Activated naive CD8-positive, alpha-beta T cell treated with anti-CD3 and anti-CD28 coated beads, Interleukin-2, amount 10 ng/mL, durations not matched to agents 7 days and 5 days (primary cell): ENCODE results near the gene MYRIP. TPM values are rescaled to one million over a fixed set of nuclear protein-coding genes. Genes with fewer than 3 reads are reported as not detected.
"Not testable (repeated sequence)": the region's sequence is repeated elsewhere in the genome, so short reads cannot be mapped to it uniquely, and the experiment has no call there.

Source experiments
- ATAC-seq: fragments of 150-1000 bp; cut with Tn5 transposase; one replicate; pipeline ENCODE4 v1.10.0; 2021; ENCODE audit warnings: low read depth, moderate library complexity
- POLR2A ChIA-PET: fragments of 350-600 bp; sonication (Branson Sonifier 250); formaldehyde crosslinking; loops from one replicate; lab custom pipeline; 2021; ENCODE audit warnings: antibody characterized with exemption; lab: Charles Lee
- DNase-seq: peaks from one replicate; pipeline ENCODE4 v3.0.0; 2021
- H3K27ac Mint-ChIP-seq: one replicate; pipeline ENCODE4 v1.8.0; 2022; ENCODE audit warnings: mild to moderate bottlenecking, mixed read lengths
- H3K27me3 Mint-ChIP-seq: one replicate; pipeline ENCODE4 v1.8.0; 2022; ENCODE audit warnings: mild to moderate bottlenecking, moderate library complexity, mixed read lengths
- H3K36me3 Mint-ChIP-seq: one replicate; pipeline ENCODE4 v1.8.0; 2021; ENCODE audit warnings: mild to moderate bottlenecking, mixed read lengths
- H3K4me1 Mint-ChIP-seq: one replicate; pipeline ENCODE4 v1.8.0; 2021; ENCODE audit warnings: mixed read lengths
- H3K4me3 Mint-ChIP-seq: one replicate; pipeline ENCODE4 v1.8.0; 2022; ENCODE audit warnings: mild to moderate bottlenecking, moderate library complexity, mixed read lengths
- H3K9me3 Mint-ChIP-seq: one replicate; pipeline ENCODE4 v1.8.0; 2021; ENCODE audit warnings: mixed read lengths
- total RNA-seq, 2 experiments: library from RNA; stranded (reverse); gene quantifications; one replicate each; pipeline ENCODE4 v1.2.3, GENCODE V29; 2021

Gene MYRIP
- total RNA-seq, 2 experiments from 2014 or later, result not detected

GRCh38 chr3:39788128-39788883 is 21.1 kb upstream of the MYRIP start:
- no peaks in the 10 kb centered on the region for H3K36me3 Mint-ChIP-seq
- H3K27me3 Mint-ChIP-seq, result no peaks in the 10 kb centered on the region
- H3K4me1 Mint-ChIP-seq, result no peaks in the 10 kb centered on the region
- no peak overlapping the region for H3K27ac Mint-ChIP-seq
- H3K9me3 Mint-ChIP-seq, result no peaks in the 10 kb centered on the region
- DNase-seq (no peak), ATAC-seq (no peak)
- POLR2A ChIA-PET, result no interaction called here
- no peak overlapping the region for H3K4me3 Mint-ChIP-seq

- no peak overlapping the region for H3K27ac Mint-ChIP-seq
- POLR2A ChIA-PET, result no interaction called here
- no peaks in the 10 kb centered on the region for H3K9me3 Mint-ChIP-seq
- DNase-seq, result no peak
- H3K27me3 Mint-ChIP-seq, result no peaks in the 10 kb centered on the region
- no peak overlapping the region for H3K4me3 Mint-ChIP-seq
- no peak for ATAC-seq
- no peaks in the 10 kb centered on the region for H3K4me1 Mint-ChIP-seq
- H3K36me3 Mint-ChIP-seq, result no peaks in the 10 kb centered on the region
Observed at GRCh38 chr3:39791603-39792002, 17.8 kb upstream of the MYRIP start.

GRCh38 chr3:39794880-39795279 is 14.5 kb upstream of the MYRIP start:
- Mint-ChIP-seq H3K4me1 (no peaks in the 10 kb centered on the region), H3K27me3 (peaks cover 4% of the 10 kb centered on the region), H3K9me3 (no peaks in the 10 kb centered on the region), H3K36me3 (no peaks in the 10 kb centered on the region), H3K27ac (no peak overlapping the region), H3K4me3 (no peak overlapping the region)
- POLR2A ChIA-PET, result no interaction called here
- DNase-seq (no peak), ATAC-seq (no peak)

- POLR2A ChIA-PET, result no interaction called here
- H3K36me3 Mint-ChIP-seq, result no peaks in the 10 kb centered on the region
- H3K27ac Mint-ChIP-seq, result no peak overlapping the region
Observed at GRCh38 chr3:39801216-39801615, 8.2 kb upstream of the MYRIP start.

GRCh38 chr3:39802486-39802885 is 6.9 kb upstream of the MYRIP start:
- POLR2A ChIA-PET, H3K27ac Mint-ChIP-seq, ATAC-seq, H3K4me1 Mint-ChIP-seq, H3K4me3 Mint-ChIP-seq, DNase-seq, H3K36me3 Mint-ChIP-seq, H3K9me3 Mint-ChIP-seq: not testable (repeated sequence)
- peaks cover 24% of the 10 kb centered on the region for H3K27me3 Mint-ChIP-seq

More at GRCh38 chr3:39801216-39801615, 8.2 kb upstream of the MYRIP start:
- ATAC-seq (no peak), DNase-seq (no peak)
- Mint-ChIP-seq H3K4me1 (no peaks in the 10 kb centered on the region), H3K4me3 (no peak overlapping the region), H3K9me3 (peaks cover 1% of the 10 kb centered on the region), H3K27me3 (peaks cover 17% of the 10 kb centered on the region)

- H3K9me3 Mint-ChIP-seq, result peaks cover 1% of the 10 kb centered on the region
- peaks cover 3% of the 10 kb centered on the region for H3K4me1 Mint-ChIP-seq
- H3K4me3 Mint-ChIP-seq, result no peak overlapping the region
- no peaks in the 10 kb centered on the region for H3K36me3 Mint-ChIP-seq
- POLR2A ChIA-PET, result no interaction called here
- no peak overlapping the region for H3K27ac Mint-ChIP-seq
- ATAC-seq (no peak), DNase-seq (no peak)
- peaks cover 34% of the 10 kb centered on the region for H3K27me3 Mint-ChIP-seq
Observed at GRCh38 chr3:39803956-39804355, 5.5 kb upstream of the MYRIP start.

GRCh38 chr3:39804951-39805350 is 4.5 kb upstream of the MYRIP start:
- H3K4me3 Mint-ChIP-seq, result no peak overlapping the region
- H3K27me3 Mint-ChIP-seq, result peaks cover 37% of the 10 kb centered on the region
- H3K27ac Mint-ChIP-seq, result no peak overlapping the region
- no peak for ATAC-seq
- no peaks in the 10 kb centered on the region for H3K36me3 Mint-ChIP-seq
- peaks cover 1% of the 10 kb centered on the region for H3K9me3 Mint-ChIP-seq
- POLR2A ChIA-PET, result no interaction called here
- no peak for DNase-seq
- peaks cover 6% of the 10 kb centered on the region for H3K4me1 Mint-ChIP-seq

GRCh38 chr3:39805650-39806049 is 3.8 kb upstream of the MYRIP start:
- DNase-seq (no peak), ATAC-seq (no peak)
- Mint-ChIP-seq H3K27me3 (peaks cover 44% of the 10 kb centered on the region), H3K36me3 (no peaks in the 10 kb centered on the region), H3K4me3 (no peak overlapping the region), H3K4me1 (peaks cover 13% of the 10 kb centered on the region), H3K9me3 (peaks cover 1% of the 10 kb centered on the region), H3K27ac (no peak overlapping the region)
- POLR2A ChIA-PET, result no interaction called here

- Mint-ChIP-seq H3K4me3 (no peak overlapping the region), H3K36me3 (no peaks in the 10 kb centered on the region), H3K9me3 (peaks cover 1% of the 10 kb centered on the region), H3K27ac (no peak overlapping the region), H3K27me3 (peaks cover 52% of the 10 kb centered on the region), H3K4me1 (peaks cover 13% of the 10 kb centered on the region)
- ATAC-seq (no peak), DNase-seq (no peak)
- POLR2A ChIA-PET, result no interaction called here
Observed at GRCh38 chr3:39806820-39807219, 2.6 kb upstream of the MYRIP start.

- no peak for ATAC-seq
- POLR2A ChIA-PET, result no interaction called here
- Mint-ChIP-seq H3K27me3 (peaks cover 54% of the 10 kb centered on the region), H3K4me3 (peak overlapping the region; percentile 41), H3K36me3 (no peaks in the 10 kb centered on the region), H3K27ac (peak overlapping the region; percentile 21), H3K4me1 (peaks cover 13% of the 10 kb centered on the region), H3K9me3 (no peaks in the 10 kb centered on the region)
- DNase-seq, result no peak
Observed at GRCh38 chr3:39808467-39809180, 785 bp upstream of the MYRIP start.

GRCh38 chr3:39809995-39810595 is 686 bp downstream of the MYRIP start:
- Mint-ChIP-seq H3K4me3 (peak overlapping the region; percentile 57), H3K9me3 (no peaks in the 10 kb centered on the region), H3K4me1 (peaks cover 13% of the 10 kb centered on the region), H3K27ac (no peak overlapping the region), H3K27me3 (peaks cover 54% of the 10 kb centered on the region), H3K36me3 (no peaks in the 10 kb centered on the region)
- POLR2A ChIA-PET, result no interaction called here
- DNase-seq (no peak), ATAC-seq (no peak)

- POLR2A ChIA-PET, result no interaction called here
- H3K4me1 Mint-ChIP-seq, result peaks cover 13% of the 10 kb centered on the region
- DNase-seq (no peak), ATAC-seq (no peak)
- H3K27me3 Mint-ChIP-seq, result peaks cover 50% of the 10 kb centered on the region
- H3K9me3 Mint-ChIP-seq, result no peaks in the 10 kb centered on the region
- H3K27ac Mint-ChIP-seq, result no peak overlapping the region
- H3K36me3 Mint-ChIP-seq, result no peaks in the 10 kb centered on the region
- peak overlapping the region; percentile 57 for H3K4me3 Mint-ChIP-seq
Observed at GRCh38 chr3:39810647-39811161, 1.3 kb downstream of the MYRIP start.

- H3K4me1 Mint-ChIP-seq, result peaks cover 13% of the 10 kb centered on the region
- no peak overlapping the region for H3K27ac Mint-ChIP-seq
- H3K27me3 Mint-ChIP-seq, result peaks cover 46% of the 10 kb centered on the region
- DNase-seq, result no peak
- ATAC-seq, result no peak
- no peaks in the 10 kb centered on the region for H3K9me3 Mint-ChIP-seq
- no peak overlapping the region for H3K4me3 Mint-ChIP-seq
- H3K36me3 Mint-ChIP-seq, result no peaks in the 10 kb centered on the region
- POLR2A ChIA-PET, result no interaction called here
Observed at GRCh38 chr3:39811561-39811960, 2.2 kb downstream of the MYRIP start.
